A549 (cell line): ENCODE measurements around the gene MPRIP. TPM values are rescaled to one million over a fixed set of nuclear protein-coding genes. Genes with fewer than 3 reads are reported as not detected.

Source experiments
- ATAC-seq, 2 experiments: fragments of 200-7000 bp in 1 of 2; fragments of >200 bp in 1 of 2; cut with Nextera tagmentation in 1 of 2; cut with Tn5 transposase in 1 of 2; 3 replicates each; pipeline versions ENCODE4 v1.8.0 to v1.9.1; 2018 to 2020; ENCODE audit warnings: mild to moderate bottlenecking in 1 of 2, moderate library complexity in 1 of 2
- CTCF ChIA-PET: fragments of 300-600 bp; sonication (Branson Sonifier 250); formaldehyde crosslinking; extraction: SDS; loops from one replicate; lab custom pipeline; 2021; ENCODE audit warnings: antibody characterized with exemption, inconsistent platforms; lab: Yijun Ruan, JAX
- POLR2A ChIA-PET: fragments of 350-600 bp; formaldehyde crosslinking; extraction: SDS; loops from one replicate; lab custom pipeline; 2021; ENCODE audit warnings: antibody characterized with exemption, inconsistent platforms; lab: Yijun Ruan, JAX
- DNase-seq, 2 experiments: peaks; one replicate each; pipeline versions ENCODE4 v3.0.0 to v3.0.0-alpha.2; 2011 to 2016; ENCODE audit warnings: low read depth in 1 of 2, low spot score in 1 of 2
- FAIRE-seq: peaks from 2 replicates; lab custom pipeline; 2011; peaks lifted over from hg19 to GRCh38; lab: Jason Lieb, UNC
- H3K27ac ChIP-seq, 2 experiments: fragments of >200 bp; sonication (Bioruptor Twin); formaldehyde crosslinking; 3 replicates each; pipeline ENCODE4 v1.5.1; 2016 to 2017
- H3K4me1 ChIP-seq: fragments of >200 bp; sonication (Bioruptor Twin); formaldehyde crosslinking; 3 replicates; pipeline ENCODE4 v1.6.1; 2016
- H3K4me2 ChIP-seq: fragments of >200 bp; sonication (Bioruptor Twin); formaldehyde crosslinking; 3 replicates; pipeline ENCODE4 v1.6.1; 2016
- H3K4me3 ChIP-seq: fragments of >200 bp; sonication (Bioruptor Twin); formaldehyde crosslinking; 3 replicates; pipeline ENCODE4 v1.5.1; 2016
- H3K9me3 ChIP-seq: fragments of >200 bp; sonication (Bioruptor Twin); formaldehyde crosslinking; 3 replicates; pipeline ENCODE4 v1.6.1; 2016
- BHLHE40 ChIP-seq: IDR thresholded peaks from 2 replicates; pipeline ENCODE4 v1.6.1; 2012; ENCODE audit warnings: low read depth, low read length, inconsistent platforms
- CEBPB ChIP-seq, 2 experiments: fragments of >200 bp in 1 of 2; sonication (Bioruptor Twin) in 1 of 2; formaldehyde crosslinking in 1 of 2; IDR thresholded peaks; 2 replicates each; pipeline ENCODE4 v1.6.1; 2012 to 2016
- CHD4 ChIP-seq: fragments of 200-600 bp; sonication (generic); IDR thresholded peaks from 2 replicates; pipeline ENCODE4 v1.6.1; 2016; ENCODE audit warnings: antibody characterized with exemption, mild to moderate bottlenecking, borderline replicate concordance
- EHMT2 ChIP-seq: fragments of 200-600 bp; sonication (generic); IDR thresholded peaks from 2 replicates; pipeline ENCODE4 v1.6.1; 2016; ENCODE audit warnings: antibody characterized with exemption, low read depth, mild to moderate bottlenecking, moderate library complexity
- EP300 ChIP-seq, 2 experiments: fragments of >200 bp; sonication (Bioruptor Twin); formaldehyde crosslinking; IDR thresholded peaks; 2 replicates in 1 of 2; 3 replicates in 1 of 2; pipeline ENCODE4 v1.6.1; 2016 to 2017
- ESRRA ChIP-seq: fragments of 150-350 bp; IDR thresholded peaks from 2 replicates; pipeline ENCODE4 v1.6.1; 2014; ENCODE audit warnings: mild to moderate bottlenecking, low read length, borderline replicate concordance
- FOSB ChIP-seq: fragments of 250-450 bp; sonication (Bioruptor Pico); IDR thresholded peaks from 2 replicates; pipeline ENCODE4 v1.5.0; 2020; ENCODE audit warnings: mild to moderate bottlenecking, moderate library complexity
- FOXS1 ChIP-seq: fragments of 250-450 bp; sonication (Bioruptor Pico); IDR thresholded peaks from 2 replicates; pipeline ENCODE4 v1.5.0; 2020; ENCODE audit warnings: mild to moderate bottlenecking, moderate library complexity
- HOXA7 ChIP-seq: fragments of 250-450 bp; sonication (Bioruptor Pico); IDR thresholded peaks from 2 replicates; pipeline ENCODE4 v1.5.0; 2020; ENCODE audit warnings: mild to moderate bottlenecking, moderate library complexity
- HOXB13 ChIP-seq: fragments of 250-450 bp; sonication (Bioruptor Pico); IDR thresholded peaks from 2 replicates; pipeline ENCODE4 v1.5.0; 2020; ENCODE audit warnings: low read depth, mild to moderate bottlenecking, moderate library complexity
- JUN ChIP-seq, 2 experiments: fragments of >200 bp; sonication (Bioruptor Twin); formaldehyde crosslinking; IDR thresholded peaks; 2 replicates in 1 of 2; 3 replicates in 1 of 2; pipeline ENCODE4 v1.6.1; 2016 to 2017
- JUNB ChIP-seq: fragments of >200 bp; sonication (Bioruptor Twin); formaldehyde crosslinking; IDR thresholded peaks from 2 replicates; pipeline ENCODE4 v1.6.1; 2016
- KDM1A ChIP-seq: fragments of 200-600 bp; sonication (generic); IDR thresholded peaks from 2 replicates; pipeline ENCODE4 v1.6.1; 2016; ENCODE audit warnings: low read depth, mild to moderate bottlenecking
- KDM5A ChIP-seq: fragments of 200-600 bp; sonication (generic); IDR thresholded peaks from 2 replicates; pipeline ENCODE4 v1.6.1; 2016; ENCODE audit warnings: antibody characterized with exemption, mild to moderate bottlenecking
- MAZ ChIP-seq: fragments of 150-350 bp; IDR thresholded peaks from 2 replicates; pipeline ENCODE4 v1.6.1; 2014; ENCODE audit warnings: antibody characterized with exemption, low read depth, low read length, borderline replicate concordance
- MYC ChIP-seq: IDR thresholded peaks from 2 replicates; pipeline ENCODE4 v1.6.1; 2012; ENCODE audit warnings: mild to moderate bottlenecking, inconsistent platforms, low read length, improper control_type of control experiment, borderline replicate concordance
- NFE2L2 ChIP-seq: fragments of 150-350 bp; conservative IDR thresholded peaks from 2 replicates; pipeline ENCODE4 v1.6.1; 2014; ENCODE audit warnings: low read length
- NR3C1 ChIP-seq: fragments of >200 bp; sonication (Bioruptor Twin); formaldehyde crosslinking; IDR thresholded peaks from 3 replicates; pipeline ENCODE4 v1.6.1; 2017
- RAD21 ChIP-seq, 2 experiments: fragments of >200 bp in 1 of 2; sonication (Bioruptor Twin) in 1 of 2; formaldehyde crosslinking in 1 of 2; IDR thresholded peaks in 1 of 2; conservative IDR thresholded peaks in 1 of 2; 2 replicates in 1 of 2; 3 replicates in 1 of 2; pipeline ENCODE4 v1.6.1; 2012 to 2018; ENCODE audit warnings: inconsistent platforms in 1 of 2
- RARB ChIP-seq: fragments of 250-450 bp; sonication (Bioruptor Pico); IDR thresholded peaks from 2 replicates; pipeline ENCODE4 v1.8.0; 2021; ENCODE audit warnings: mild to moderate bottlenecking, moderate library complexity
- SMC3 ChIP-seq: fragments of >200 bp; sonication (Bioruptor Twin); formaldehyde crosslinking; IDR thresholded peaks from 3 replicates; pipeline ENCODE4 v1.6.1; 2018; ENCODE audit warnings: inconsistent platforms
- SREBF2 ChIP-seq: fragments of 450-650 bp; IDR thresholded peaks from 2 replicates; pipeline ENCODE4 v1.6.1; 2014; ENCODE audit warnings: mild to moderate bottlenecking, moderate library complexity
- TP53 ChIP-seq: fragments of 250-450 bp; sonication (Bioruptor Pico); IDR thresholded peaks from 2 replicates; pipeline ENCODE4 v1.5.0; 2021; ENCODE audit warnings: mild to moderate bottlenecking, moderate library complexity
- ZC3H11A ChIP-seq: fragments of 450-650 bp; IDR thresholded peaks from 2 replicates; pipeline ENCODE4 v1.6.1; 2014; ENCODE audit warnings: antibody characterized with exemption, mild to moderate bottlenecking
- ZSCAN20 ChIP-seq: fragments of 250-450 bp; sonication (Bioruptor Pico); IDR thresholded peaks from 2 replicates; pipeline ENCODE4 v1.8.0; 2022; ENCODE audit warnings: mild to moderate bottlenecking, moderate library complexity
- WGBS: methylation state at CpG from one replicate; pipeline ENCODE4 v1.1.6; 2017; ENCODE audit errors: missing lambda C conversion rate; 5-methylcytosine and 5-hydroxymethylcytosine counted together
- polyA plus RNA-seq, 4 experiments: library from polyadenylated mRNA; depleted of rRNA in 3 of 4; stranded (reverse); fragments of >200 nt; fragmentation: RNase III in 1 of 4; extraction: RNeasy Plus Mini Kit Qiagen cat#74134 plus additional on column Dnase treatment in 1 of 4; gene quantifications; 2 replicates in 3 of 4; 3 replicates in 1 of 4; pipeline ENCODE4 v1.2.3, GENCODE V29; 2011 to 2017
- TF ChIP-seq, protein P1 (sequence below): fragments of 150-350 bp; IDR thresholded peaks from 2 replicates; pipeline ENCODE4 v1.6.1; 2014; ENCODE audit warnings: low read depth, mild to moderate bottlenecking, low read length
- TF ChIP-seq, protein P2 (sequence below): fragments of >200 bp; sonication (Bioruptor Twin); formaldehyde crosslinking; IDR thresholded peaks from 3 replicates; pipeline ENCODE4 v1.6.1; 2016
- TF ChIP-seq, protein P3 (sequence below): fragments of >200 bp; sonication (Bioruptor Twin); formaldehyde crosslinking; IDR thresholded peaks from 2 replicates; pipeline ENCODE4 v1.6.1; 2016
- TF ChIP-seq, protein P4 (sequence below): IDR thresholded peaks from 2 replicates; pipeline ENCODE4 v1.6.1; 2012
- TF ChIP-seq, protein P5 (sequence below): fragments of >200 bp; sonication (Bioruptor Twin); formaldehyde crosslinking; IDR thresholded peaks from 3 replicates; pipeline ENCODE4 v1.5.1; 2016

MPRIP gene
- polyA plus RNA-seq, 2 of the 4 experiments (the other 2 are of a cell fraction): 147 to 228 TPM

DNA sequence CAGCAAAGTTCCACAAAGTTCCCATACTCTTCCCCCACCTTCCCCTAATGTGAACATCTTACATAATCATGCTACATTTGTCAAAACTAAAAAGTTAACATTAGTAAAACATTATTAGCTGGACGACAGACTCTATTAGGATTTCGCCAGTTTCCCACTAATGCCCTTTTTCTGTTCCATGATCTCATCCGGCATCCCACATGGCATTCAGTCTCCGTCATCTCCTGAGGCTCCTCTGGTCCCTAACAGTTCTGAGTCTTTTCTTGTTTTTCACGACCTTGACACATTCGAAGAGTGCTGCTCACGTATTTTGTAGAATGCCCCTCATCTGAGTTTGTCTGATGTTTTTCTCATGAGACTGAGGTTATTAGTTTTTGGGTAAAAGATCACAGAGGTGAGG lies 8.8 kb upstream of the MPRIP start:
- H3K27ac ChIP-seq: peak overlapping the region; percentile 51 to 64
- CTCF ChIA-PET: interaction anchor here (0.8 to 2.1 kb wide), 2 partner anchors 9 to 76 kb away, joined by 3 to 5 read pairs; partner anchors contain the start of gene MPRIP

DNA sequence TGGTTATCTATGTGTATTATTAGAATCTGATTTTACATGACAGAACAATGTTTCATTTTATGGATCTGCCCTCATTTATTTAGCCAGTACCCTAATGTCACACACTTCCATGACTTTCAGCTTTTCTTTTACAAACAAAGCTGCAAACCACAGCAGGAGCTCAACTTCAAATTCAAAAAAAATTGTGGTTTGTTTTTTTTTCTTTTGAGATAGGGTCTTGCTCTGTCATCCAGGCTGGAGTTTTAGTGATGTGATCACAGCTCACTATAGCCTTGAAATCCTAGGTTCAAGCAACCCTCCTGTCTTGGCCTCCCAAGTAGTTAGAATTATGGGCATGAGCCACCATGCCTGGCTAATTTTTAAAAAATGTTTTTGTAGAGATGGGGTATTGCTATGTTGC lies 8.2 kb upstream of the MPRIP start:
- no peak overlapping the region for H3K4me2 ChIP-seq

More for the DNA sequence above, 8.8 kb upstream of the MPRIP start:
- FAIRE-seq (peak; percentile 46), ATAC-seq (no peak), DNase-seq (no peak)
- no peak for TF ChIP-seq MYC
- no peak for TF ChIP-seq HOXA7 (CRISPR knock-in tag)
- TF ChIP-seq HOXB13 (CRISPR knock-in tag): no peak
- no peak for TF ChIP-seq FOXS1
- no peak for TF ChIP-seq KDM5A
- no peak for TF ChIP-seq KDM1A
- TF ChIP-seq, protein P1, sequence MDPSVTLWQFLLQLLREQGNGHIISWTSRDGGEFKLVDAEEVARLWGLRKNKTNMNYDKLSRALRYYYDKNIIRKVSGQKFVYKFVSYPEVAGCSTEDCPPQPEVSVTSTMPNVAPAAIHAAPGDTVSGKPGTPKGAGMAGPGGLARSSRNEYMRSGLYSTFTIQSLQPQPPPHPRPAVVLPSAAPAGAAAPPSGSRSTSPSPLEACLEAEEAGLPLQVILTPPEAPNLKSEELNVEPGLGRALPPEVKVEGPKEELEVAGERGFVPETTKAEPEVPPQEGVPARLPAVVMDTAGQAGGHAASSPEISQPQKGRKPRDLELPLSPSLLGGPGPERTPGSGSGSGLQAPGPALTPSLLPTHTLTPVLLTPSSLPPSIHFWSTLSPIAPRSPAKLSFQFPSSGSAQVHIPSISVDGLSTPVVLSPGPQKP: no peak
- TF ChIP-seq BHLHE40: no peak
- no peak for TF ChIP-seq ESRRA
- TF ChIP-seq NR3C1: no peak
- TF ChIP-seq EP300 (IDR thresholded peaks at IDR 0.05): no peak
- no peak for TF ChIP-seq SREBF2
- Histone ChIP-seq H3K4me3 (no peak overlapping the region), H3K4me1 (peaks cover 75% of the 10 kb centered on the region), H3K4me2 (no peak overlapping the region), H3K9me3 (no peaks in the 10 kb centered on the region)
- POLR2A ChIA-PET: no interaction called here
- 86% methylated on average over 7 of the region's 7 CpGs for WGBS

DNA sequence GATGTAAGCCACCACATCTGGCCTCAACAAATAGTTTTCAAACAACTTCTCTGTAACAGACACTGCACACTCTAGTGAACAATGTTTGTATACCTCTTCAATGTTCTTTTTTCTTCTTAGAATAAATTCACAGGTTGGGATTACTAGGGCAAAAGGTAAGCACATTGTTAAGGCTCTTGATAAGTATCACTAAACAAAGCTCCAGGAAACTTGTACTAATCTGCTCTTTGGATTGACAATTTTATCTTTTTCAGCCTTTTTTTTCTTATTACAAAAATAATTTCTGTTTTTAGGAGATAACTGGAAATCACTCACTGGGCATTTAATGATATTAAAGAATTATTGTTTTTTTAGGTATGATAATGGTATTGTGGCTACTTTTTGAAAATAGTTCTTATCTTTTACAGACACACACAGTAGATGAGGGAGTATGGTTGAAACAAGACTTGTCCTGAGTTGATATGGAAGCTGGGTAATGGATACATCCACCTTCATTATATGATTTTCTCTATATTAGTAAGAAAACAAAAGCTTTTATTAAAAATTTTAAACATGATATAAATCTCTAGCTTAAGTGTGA lies 7.7 kb upstream of the MPRIP start:
- no peak for ATAC-seq
- no peak overlapping the region for H3K4me3 ChIP-seq
- peak overlapping the region; percentile 51 to 80 for H3K27ac ChIP-seq
- no peaks in the 10 kb centered on the region for H3K9me3 ChIP-seq
- FAIRE-seq: no peak
- ChIA-PET CTCF (interaction anchor here (1.0 to 2.1 kb wide), 6 partner anchors 8 to 107 kb away, joined by 3 to 6 read pairs (median 3); partner anchors contain the start of gene MPRIP), POLR2A (no interaction called here)
- DNase-seq: no peak
- H3K4me2 ChIP-seq: no peak overlapping the region
- peaks cover 73% of the 10 kb centered on the region for H3K4me1 ChIP-seq
- TF ChIP-seq, protein P2, sequence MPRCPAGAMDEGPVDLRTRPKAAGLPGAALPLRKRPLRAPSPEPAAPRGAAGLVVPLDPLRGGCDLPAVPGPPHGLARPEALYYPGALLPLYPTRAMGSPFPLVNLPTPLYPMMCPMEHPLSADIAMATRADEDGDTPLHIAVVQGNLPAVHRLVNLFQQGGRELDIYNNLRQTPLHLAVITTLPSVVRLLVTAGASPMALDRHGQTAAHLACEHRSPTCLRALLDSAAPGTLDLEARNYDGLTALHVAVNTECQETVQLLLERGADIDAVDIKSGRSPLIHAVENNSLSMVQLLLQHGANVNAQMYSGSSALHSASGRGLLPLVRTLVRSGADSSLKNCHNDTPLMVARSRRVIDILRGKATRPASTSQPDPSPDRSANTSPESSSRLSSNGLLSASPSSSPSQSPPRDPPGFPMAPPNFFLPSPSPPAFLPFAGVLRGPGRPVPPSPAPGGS: no peak
- no peak for TF ChIP-seq EHMT2
- TF ChIP-seq NFE2L2: no peak
- TF ChIP-seq, protein P3, sequence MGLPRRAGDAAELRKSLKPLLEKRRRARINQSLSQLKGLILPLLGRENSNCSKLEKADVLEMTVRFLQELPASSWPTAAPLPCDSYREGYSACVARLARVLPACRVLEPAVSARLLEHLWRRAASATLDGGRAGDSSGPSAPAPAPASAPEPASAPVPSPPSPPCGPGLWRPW: no peak
- no peak for TF ChIP-seq ESRRA
- TF ChIP-seq CHD4: no peak
- TF ChIP-seq FOSB (CRISPR knock-in tag): no peak
- no peak for TF ChIP-seq RAD21 (conservative IDR thresholded peaks at IDR 0.05 in 1 of 2, IDR thresholded peaks at IDR 0.05 in 1 of 2)
- TF ChIP-seq, protein P1: no peak

More for the DNA sequence above, 8.2 kb upstream of the MPRIP start:
- Histone ChIP-seq H3K4me3 (no peak overlapping the region), H3K27ac (peak overlapping the region; percentile 51 to 64), H3K4me1 (peaks cover 75% of the 10 kb centered on the region), H3K9me3 (no peaks in the 10 kb centered on the region)
- POLR2A ChIA-PET: no interaction called here
- DNase-seq (no peak), FAIRE-seq (peak; percentile 54), ATAC-seq (no peak)
- CTCF ChIA-PET: interaction anchor here (0.8 to 2.1 kb wide), 3 partner anchors 9 to 76 kb away, joined by 3 to 5 read pairs (median 3); partner anchors contain the start of gene MPRIP
- TF ChIP-seq SMC3 (no peak), ZC3H11A (no peak), TP53 (no peak), MAZ (no peak), ZSCAN20 (CRISPR knock-in tag) (no peak), JUNB (no peak), JUN (IDR thresholded peaks at IDR 0.05) (no peak), CEBPB (IDR thresholded peaks at IDR 0.05) (no peak), RARB (CRISPR knock-in tag) (no peak)
- TF ChIP-seq, protein P4, sequence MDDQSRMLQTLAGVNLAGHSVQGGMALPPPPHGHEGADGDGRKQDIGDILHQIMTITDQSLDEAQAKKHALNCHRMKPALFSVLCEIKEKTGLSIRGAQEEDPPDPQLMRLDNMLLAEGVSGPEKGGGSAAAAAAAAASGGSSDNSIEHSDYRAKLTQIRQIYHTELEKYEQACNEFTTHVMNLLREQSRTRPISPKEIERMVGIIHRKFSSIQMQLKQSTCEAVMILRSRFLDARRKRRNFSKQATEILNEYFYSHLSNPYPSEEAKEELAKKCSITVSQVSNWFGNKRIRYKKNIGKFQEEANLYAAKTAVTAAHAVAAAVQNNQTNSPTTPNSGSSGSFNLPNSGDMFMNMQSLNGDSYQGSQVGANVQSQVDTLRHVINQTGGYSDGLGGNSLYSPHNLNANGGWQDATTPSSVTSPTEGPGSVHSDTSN: no peak
- TF ChIP-seq, protein P5, sequence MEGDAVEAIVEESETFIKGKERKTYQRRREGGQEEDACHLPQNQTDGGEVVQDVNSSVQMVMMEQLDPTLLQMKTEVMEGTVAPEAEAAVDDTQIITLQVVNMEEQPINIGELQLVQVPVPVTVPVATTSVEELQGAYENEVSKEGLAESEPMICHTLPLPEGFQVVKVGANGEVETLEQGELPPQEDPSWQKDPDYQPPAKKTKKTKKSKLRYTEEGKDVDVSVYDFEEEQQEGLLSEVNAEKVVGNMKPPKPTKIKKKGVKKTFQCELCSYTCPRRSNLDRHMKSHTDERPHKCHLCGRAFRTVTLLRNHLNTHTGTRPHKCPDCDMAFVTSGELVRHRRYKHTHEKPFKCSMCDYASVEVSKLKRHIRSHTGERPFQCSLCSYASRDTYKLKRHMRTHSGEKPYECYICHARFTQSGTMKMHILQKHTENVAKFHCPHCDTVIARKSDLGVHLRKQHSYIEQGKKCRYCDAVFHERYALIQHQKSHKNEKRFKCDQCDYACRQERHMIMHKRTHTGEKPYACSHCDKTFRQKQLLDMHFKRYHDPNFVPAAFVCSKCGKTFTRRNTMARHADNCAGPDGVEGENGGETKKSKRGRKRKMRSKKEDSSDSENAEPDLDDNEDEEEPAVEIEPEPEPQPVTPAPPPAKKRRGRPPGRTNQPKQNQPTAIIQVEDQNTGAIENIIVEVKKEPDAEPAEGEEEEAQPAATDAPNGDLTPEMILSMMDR: no peak
